ENCODE data around the gene TTC7B. TPM values are rescaled to one million over a fixed set of nuclear protein-coding genes. Genes with fewer than 3 reads are reported as not detected.

Gene TTC7B
- total RNA-seq, 1 experiment from 2014 or later, result 9.6 TPM

DNA sequence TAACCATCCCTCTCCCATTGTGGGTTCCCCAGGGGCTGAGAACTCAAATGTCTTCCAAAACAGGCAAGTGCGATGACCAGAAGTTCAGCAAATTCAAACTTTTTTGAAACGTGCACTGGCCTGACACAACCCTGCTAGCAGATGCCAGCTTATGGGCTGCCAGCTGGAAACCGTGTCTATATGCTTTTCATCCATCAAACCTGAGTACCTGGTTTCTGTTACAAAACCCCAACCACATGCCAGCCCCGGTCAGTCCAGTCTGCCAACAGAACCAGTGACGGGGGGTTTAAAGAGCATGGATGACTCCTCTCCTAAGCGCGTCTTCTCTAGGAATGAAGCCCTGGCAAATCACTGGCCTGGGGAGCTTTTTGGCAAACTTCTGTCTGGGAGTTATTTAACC, 189.7 kb downstream of the TTC7B start:
- intact Hi-C loops (cut with micrococcal nuclease; ENCODE audit: unreplicated experiment), result no loop called here
- no peak for TF ChIP-seq CTCF (IDR thresholded peaks at IDR 0.05; ENCODE audit: unreplicated experiment)
- DNase-seq, result no peak
- Mint-ChIP-seq H3K36me3 (ENCODE audit: insufficient read depth, unreplicated experiment) (no peaks in the 10 kb centered on the region), H3K27me3 (ENCODE audit: unreplicated experiment) (no peaks in the 10 kb centered on the region), H3K4me1 (ENCODE audit: low read depth, unreplicated experiment) (peaks cover 13% of the 10 kb centered on the region), H3K27ac (ENCODE audit: unreplicated experiment) (no peak overlapping the region), H3K4me3 (ENCODE audit: low read depth, unreplicated experiment) (no peak overlapping the region), H3K9me3 (ENCODE audit: low read depth, unreplicated experiment) (no peaks in the 10 kb centered on the region)
- no TSS peak for BruUV-seq (replicated peaks)
- CTCF ChIA-PET, result no interaction called here

- intact Hi-C loops (cut with micrococcal nuclease; ENCODE audit: unreplicated experiment), result no loop called here
- no peaks in the 10 kb centered on the region for H3K27me3 Mint-ChIP-seq (ENCODE audit: unreplicated experiment)
- BruUV-seq (replicated peaks), result no TSS peak
- peaks cover 3% of the 10 kb centered on the region for H3K9me3 Mint-ChIP-seq (ENCODE audit: low read depth, unreplicated experiment)
- no peak overlapping the region for H3K27ac Mint-ChIP-seq (ENCODE audit: unreplicated experiment)
- CTCF ChIA-PET, result no interaction called here
- H3K4me1 Mint-ChIP-seq (ENCODE audit: low read depth, unreplicated experiment), result peaks cover 13% of the 10 kb centered on the region
- TF ChIP-seq CTCF (IDR thresholded peaks at IDR 0.05; ENCODE audit: unreplicated experiment), result no peak
- H3K4me3 Mint-ChIP-seq (ENCODE audit: low read depth, unreplicated experiment), result peak overlapping the region; percentile 33
- H3K36me3 Mint-ChIP-seq (ENCODE audit: insufficient read depth, unreplicated experiment), result no peaks in the 10 kb centered on the region
- DNase-seq, result peak; percentile 34
Measured at GRCh38 chr14:90625445-90625844, 190.8 kb downstream of the TTC7B start.

DNA sequence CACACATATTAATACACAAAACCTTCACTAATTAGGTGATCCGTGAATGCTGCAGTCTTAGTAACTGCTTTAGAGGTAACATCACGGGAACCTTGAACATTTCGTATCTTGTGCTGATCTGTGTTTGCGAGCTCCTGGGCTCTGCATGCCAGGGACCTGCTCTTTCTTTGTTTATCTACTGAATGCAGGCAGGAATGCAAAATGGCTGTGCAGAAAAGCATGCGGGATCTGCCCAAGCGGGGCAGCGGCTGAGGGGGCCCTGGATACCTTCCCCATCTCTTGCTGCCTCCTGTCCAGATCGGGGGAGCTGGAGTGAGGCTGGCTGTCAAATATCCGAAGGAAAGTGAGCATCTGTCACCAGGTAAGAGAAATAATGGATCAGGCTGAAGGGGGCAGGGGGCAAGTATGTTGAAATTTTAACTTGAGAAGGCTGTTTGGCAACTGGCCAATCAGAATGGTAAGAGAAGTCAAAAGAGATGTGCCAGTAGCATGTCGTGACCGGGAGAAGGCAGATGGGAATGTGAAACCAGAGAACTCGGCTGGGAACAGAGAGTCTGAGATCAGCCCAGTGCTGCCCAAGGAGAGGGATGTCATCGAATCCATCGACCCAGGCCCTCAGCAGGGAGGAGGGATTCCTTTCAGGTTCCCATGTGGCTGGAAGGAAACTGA, 191.4 kb downstream of the TTC7B start:
- intact Hi-C loops (cut with micrococcal nuclease; ENCODE audit: unreplicated experiment), result no loop called here
- TF ChIP-seq CTCF (IDR thresholded peaks at IDR 0.05; ENCODE audit: unreplicated experiment), result no peak
- CTCF ChIA-PET, result no interaction called here
- H3K4me3 Mint-ChIP-seq (ENCODE audit: low read depth, unreplicated experiment), result peak overlapping the region; percentile 33
- DNase-seq, result peak; percentile 15
- no TSS peak for BruUV-seq (replicated peaks)
- H3K36me3 Mint-ChIP-seq (ENCODE audit: insufficient read depth, unreplicated experiment), result no peaks in the 10 kb centered on the region
- H3K9me3 Mint-ChIP-seq (ENCODE audit: low read depth, unreplicated experiment), result peaks cover 3% of the 10 kb centered on the region
- H3K4me1 Mint-ChIP-seq (ENCODE audit: low read depth, unreplicated experiment), result peaks cover 13% of the 10 kb centered on the region
- peak overlapping the region; percentile 25 for H3K27ac Mint-ChIP-seq (ENCODE audit: unreplicated experiment)
- no peaks in the 10 kb centered on the region for H3K27me3 Mint-ChIP-seq (ENCODE audit: unreplicated experiment)

DNA sequence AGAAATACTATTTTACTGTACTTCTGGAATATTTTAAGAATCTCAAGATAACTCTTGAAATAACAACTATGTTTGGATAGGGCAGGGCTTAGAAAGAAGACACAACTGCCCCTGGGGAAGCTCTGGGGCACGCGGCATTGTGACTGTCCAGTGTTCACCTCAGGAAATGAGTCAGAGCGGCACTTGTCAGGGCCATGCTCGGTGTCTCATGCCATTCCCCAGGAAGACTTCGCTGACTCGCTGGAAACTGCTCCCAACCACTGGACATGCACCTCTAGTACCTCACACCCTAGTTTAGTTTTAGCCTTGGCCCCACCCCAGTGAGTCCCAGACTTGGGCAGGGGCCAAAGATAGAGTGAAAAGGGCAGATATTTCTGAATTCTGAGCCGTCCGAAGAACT, 192.0 kb downstream of the TTC7B start:
- Mint-ChIP-seq H3K4me1 (ENCODE audit: low read depth, unreplicated experiment) (peaks cover 13% of the 10 kb centered on the region), H3K27ac (ENCODE audit: unreplicated experiment) (peak overlapping the region; percentile 25), H3K36me3 (ENCODE audit: insufficient read depth, unreplicated experiment) (no peaks in the 10 kb centered on the region), H3K27me3 (ENCODE audit: unreplicated experiment) (no peaks in the 10 kb centered on the region), H3K4me3 (ENCODE audit: low read depth, unreplicated experiment) (peak overlapping the region; percentile 33), H3K9me3 (ENCODE audit: low read depth, unreplicated experiment) (peaks cover 3% of the 10 kb centered on the region)
- BruUV-seq (replicated peaks), result no TSS peak
- CTCF ChIA-PET, result no interaction called here
- peak; percentile 51 for DNase-seq
- TF ChIP-seq CTCF (IDR thresholded peaks at IDR 0.05; ENCODE audit: unreplicated experiment), result no peak
- intact Hi-C loops (cut with micrococcal nuclease; ENCODE audit: unreplicated experiment), result no loop called here

All from Calu3 (cell line).